DND-41 (cell line): ENCODE results near the gene SFXN5.

Source experiments
- CTCF ChIP-seq: IDR thresholded peaks from 2 replicates; pipeline ENCODE4 v1.5.1; 2012; ENCODE audit warnings: borderline replicate concordance, low read length, moderate library complexity, mild to moderate bottlenecking; ENCODE audit not compliant: poor library complexity, severe bottlenecking; ENCODE audit errors: extremely low read depth
- EZH2 ChIP-seq: IDR thresholded peaks from 3 replicates; pipeline ENCODE4 v1.6.1; 2012; ENCODE audit warnings: borderline replicate concordance, low read depth, mild to moderate bottlenecking, moderate library complexity, low read length, inconsistent platforms; ENCODE audit not compliant: severe bottlenecking

GRCh38 chr2:72952110-72952823 lies 119.2 kb downstream of the SFXN5 start:
- TF ChIP-seq EZH2 (no peak), CTCF (peak; percentile 9)
